ENCODE results near the gene LCAT. TPM values are rescaled to one million over a fixed set of nuclear protein-coding genes. Genes with fewer than 3 reads are reported as not detected.

Gene LCAT
- total and polyA plus RNA-seq, 11 donors = 9.7 to 31.7 (median 18.2) TPM

GRCh38 chr16:67986949-67987348 lies 43.0 kb upstream of the LCAT start:
- ATAC-seq (no peak), DNase-seq (no peak)
- Histone ChIP-seq H3K27ac (peak overlapping the region in 11 of 12 donors; percentile 17 to 73 (median 44)), H3K9me3 (no peaks in the 10 kb centered on the region), H3K36me3 (peaks cover 0 to 13% (median 0%) of the 10 kb centered on the region in 9 donors), H3K27me3 (no peaks in the 10 kb centered on the region), H3K4me3 (no peak overlapping the region), H3K4me1 (peaks cover 7 to 43% (median 27%) of the 10 kb centered on the region in 12 donors)
- 88 to 93% (median 90%) methylated on average over 5 of the region's 5 CpGs for WGBS, 4 donors
- TF ChIP-seq POLR2A (IDR thresholded peaks at IDR 0.05) = no peak
- no peak for TF ChIP-seq CTCF (IDR thresholded peaks at IDR 0.05)
- intact Hi-C loops (cut with DNase I) = no loop called here

- intact Hi-C loops (cut with DNase I) = no loop called here
- ATAC-seq = no peak
- Histone ChIP-seq H3K4me3 (no peak overlapping the region), H3K9me3 (no peaks in the 10 kb centered on the region), H3K27me3 (no peaks in the 10 kb centered on the region), H3K27ac (no peak overlapping the region), H3K4me1 (peaks cover 7 to 35% (median 23%) of the 10 kb centered on the region in 12 donors), H3K36me3 (no peaks in the 10 kb centered on the region)
- WGBS, 4 donors = 95 to 96% (median 96%) methylated on average over 16 to 49 of the region's 49 CpGs
- TF ChIP-seq CTCF (IDR thresholded peaks at IDR 0.05) (no peak), POLR2A (IDR thresholded peaks at IDR 0.05) (no peak)
- DNase-seq = no peak
Measured at GRCh38 chr16:67982011-67982696, 38.2 kb upstream of the LCAT start.

- H3K36me3 ChIP-seq = no peaks in the 10 kb centered on the region
- H3K9me3 ChIP-seq = no peaks in the 10 kb centered on the region
- ATAC-seq (peak in 1 of 4 donors; percentile 6), DNase-seq (no peak)
- intact Hi-C loops (cut with DNase I) = no loop called here
- WGBS, 4 donors = 60 to 77% (median 61%) methylated on average over 33 to 62 of the region's 62 CpGs
- TF ChIP-seq POLR2A (IDR thresholded peaks at IDR 0.05) = no peak
- peak in 5 of 12 donors; percentile 16 to 31 (median 22) for TF ChIP-seq CTCF (IDR thresholded peaks at IDR 0.05)
- peaks cover 5 to 23% (median 16%) of the 10 kb centered on the region in 12 donors for H3K4me1 ChIP-seq
- no peaks in the 10 kb centered on the region for H3K27me3 ChIP-seq
- no peak within 1 kb of the TSS for H3K27ac ChIP-seq
- no peak within 1 kb of the TSS for H3K4me3 ChIP-seq
Measured at GRCh38 chr16:67979955-67980678, 36.2 kb upstream of the LCAT start, which contains the start of gene DPEP3. Gene DPEP3, minus strand, starts transcription at chr16:67980499. Its CDS starts 119 bp downstream, at chr16:67980380.

GRCh38 chr16:67977469-67978227 lies 33.7 kb upstream of the LCAT start:
- Histone ChIP-seq H3K27me3 (no peaks in the 10 kb centered on the region), H3K4me3 (no peak overlapping the region), H3K9me3 (no peaks in the 10 kb centered on the region), H3K27ac (no peak overlapping the region), H3K4me1 (no peaks in the 10 kb centered on the region), H3K36me3 (no peaks in the 10 kb centered on the region)
- ATAC-seq (no peak), DNase-seq (no peak)
- TF ChIP-seq POLR2A (IDR thresholded peaks at IDR 0.05) (no peak), CTCF (IDR thresholded peaks at IDR 0.05) (no peak)
- 69 to 78% (median 73%) methylated on average over 7 to 9 of the region's 9 CpGs for WGBS, 4 donors
- intact Hi-C loops (cut with DNase I) = no loop called here
